ENCODE results near the gene MIA3.
"Not testable (repeated sequence)": the region's sequence is repeated elsewhere in the genome, so short reads cannot be mapped to it uniquely, and the experiment has no call there.

MIA3 gene

GRCh38 chr1:222592171-222592570 lies 25.7 kb upstream of the MIA3 start:
- H3K4me3 ChIP-seq (ENCODE audit: extremely low read depth, insufficient read depth, low read length, poor library complexity, severe bottlenecking) = no peak overlapping the region

GRCh38 chr1:222594789-222595188 lies 23.1 kb upstream of the MIA3 start:
- no CpG with 5 or more reads among the region's 3 CpGs for WGBS, 2 experiments (ENCODE audit: insufficient coverage in 2 of 2)
- Histone ChIP-seq H3K36me3 (ENCODE audit: control insufficient read depth, insufficient read depth, low read length) (no peaks in the 10 kb centered on the region), H3K9me3 (ENCODE audit: control insufficient read depth, low read length) (no peaks in the 10 kb centered on the region), H3K4me3 (ENCODE audit: extremely low read depth, insufficient read depth, low read length, poor library complexity, severe bottlenecking) (no peak overlapping the region), H3K27ac (ENCODE audit: low read depth, low read length, severe bottlenecking) (no peak overlapping the region), H3K4me1 (ENCODE audit: control insufficient read depth, insufficient read depth, low read length, poor library complexity, severe bottlenecking) (no peaks in the 10 kb centered on the region)

More at GRCh38 chr1:222592171-222592570, 25.7 kb upstream of the MIA3 start:
- H3K4me1 ChIP-seq (ENCODE audit: control insufficient read depth, insufficient read depth, low read length, poor library complexity, severe bottlenecking) = no peaks in the 10 kb centered on the region
- H3K36me3 ChIP-seq (ENCODE audit: control insufficient read depth, insufficient read depth, low read length) = peaks cover 11% of the 10 kb centered on the region
- H3K27ac ChIP-seq (ENCODE audit: low read depth, low read length, severe bottlenecking) = no peak overlapping the region
- H3K9me3 ChIP-seq (ENCODE audit: control insufficient read depth, low read length) = no peaks in the 10 kb centered on the region
- WGBS, 2 experiments (ENCODE audit: insufficient coverage in 2 of 2) = 76 to 100% methylated on average over 3 of the region's 3 CpGs

GRCh38 chr1:222596696-222597095 lies 21.2 kb upstream of the MIA3 start:
- H3K9me3 ChIP-seq (ENCODE audit: control insufficient read depth, low read length) = no peaks in the 10 kb centered on the region
- no peak overlapping the region for H3K4me3 ChIP-seq (ENCODE audit: extremely low read depth, insufficient read depth, low read length, poor library complexity, severe bottlenecking)
- no peak overlapping the region for H3K27ac ChIP-seq (ENCODE audit: low read depth, low read length, severe bottlenecking)
- H3K36me3 ChIP-seq (ENCODE audit: control insufficient read depth, insufficient read depth, low read length) = no peaks in the 10 kb centered on the region
- no peaks in the 10 kb centered on the region for H3K4me1 ChIP-seq (ENCODE audit: control insufficient read depth, insufficient read depth, low read length, poor library complexity, severe bottlenecking)
- WGBS, 2 experiments (ENCODE audit: insufficient coverage in 2 of 2) = 86 to 97% methylated on average over 4 of the region's 4 CpGs

GRCh38 chr1:222600281-222600680 lies 17.6 kb upstream of the MIA3 start:
- no CpG with 5 or more reads among the region's 1 CpG for WGBS, 2 experiments (ENCODE audit: insufficient coverage in 2 of 2)
- no peak overlapping the region for H3K4me3 ChIP-seq (ENCODE audit: extremely low read depth, insufficient read depth, low read length, poor library complexity, severe bottlenecking)
- no peaks in the 10 kb centered on the region for H3K36me3 ChIP-seq (ENCODE audit: control insufficient read depth, insufficient read depth, low read length)
- no peaks in the 10 kb centered on the region for H3K4me1 ChIP-seq (ENCODE audit: control insufficient read depth, insufficient read depth, low read length, poor library complexity, severe bottlenecking)
- no peak overlapping the region for H3K27ac ChIP-seq (ENCODE audit: low read depth, low read length, severe bottlenecking)
- H3K9me3 ChIP-seq (ENCODE audit: control insufficient read depth, low read length) = no peaks in the 10 kb centered on the region

GRCh38 chr1:222601257-222601656 lies 16.6 kb upstream of the MIA3 start:
- Histone ChIP-seq H3K27ac (ENCODE audit: low read depth, low read length, severe bottlenecking) (no peak overlapping the region), H3K9me3 (ENCODE audit: control insufficient read depth, low read length) (no peaks in the 10 kb centered on the region), H3K36me3 (ENCODE audit: control insufficient read depth, insufficient read depth, low read length) (no peaks in the 10 kb centered on the region), H3K4me3 (ENCODE audit: extremely low read depth, insufficient read depth, low read length, poor library complexity, severe bottlenecking) (no peak overlapping the region), H3K4me1 (ENCODE audit: control insufficient read depth, insufficient read depth, low read length, poor library complexity, severe bottlenecking) (no peaks in the 10 kb centered on the region)
- WGBS, 2 experiments (ENCODE audit: insufficient coverage in 2 of 2) = 92% methylated on average over 2 of the region's 3 CpGs; no CpG with 5 or more reads in 1 of the 2 experiments

- no peak overlapping the region for H3K4me3 ChIP-seq (ENCODE audit: extremely low read depth, insufficient read depth, low read length, poor library complexity, severe bottlenecking)
- no peaks in the 10 kb centered on the region for H3K4me1 ChIP-seq (ENCODE audit: control insufficient read depth, insufficient read depth, low read length, poor library complexity, severe bottlenecking)
- H3K36me3 ChIP-seq (ENCODE audit: control insufficient read depth, insufficient read depth, low read length) = no peaks in the 10 kb centered on the region
- 71 to 100% methylated on average over 1 of the region's 1 CpG for WGBS, 2 experiments (ENCODE audit: insufficient coverage in 2 of 2)
- H3K27ac ChIP-seq (ENCODE audit: low read depth, low read length, severe bottlenecking) = no peak overlapping the region
- no peaks in the 10 kb centered on the region for H3K9me3 ChIP-seq (ENCODE audit: control insufficient read depth, low read length)
These were observed 11.1 kb upstream of the MIA3 start for GRCh38 chr1:222606757-222607156.

- H3K4me1 ChIP-seq (ENCODE audit: control insufficient read depth, insufficient read depth, low read length, poor library complexity, severe bottlenecking); H3K36me3 ChIP-seq (ENCODE audit: control insufficient read depth, insufficient read depth, low read length); H3K9me3 ChIP-seq (ENCODE audit: control insufficient read depth, low read length); H3K27ac ChIP-seq (ENCODE audit: low read depth, low read length, severe bottlenecking); H3K4me3 ChIP-seq (ENCODE audit: extremely low read depth, insufficient read depth, low read length, poor library complexity, severe bottlenecking): not testable (repeated sequence)
- no CpG with 5 or more reads among the region's 1 CpG for WGBS, 2 experiments (ENCODE audit: insufficient coverage in 2 of 2)
These were observed 8.8 kb upstream of the MIA3 start for GRCh38 chr1:222609111-222609510.

GRCh38 chr1:222610728-222611127 lies 7.2 kb upstream of the MIA3 start:
- no peaks in the 10 kb centered on the region for H3K4me1 ChIP-seq (ENCODE audit: control insufficient read depth, insufficient read depth, low read length, poor library complexity, severe bottlenecking)
- H3K36me3 ChIP-seq (ENCODE audit: control insufficient read depth, insufficient read depth, low read length) = no peaks in the 10 kb centered on the region
- H3K9me3 ChIP-seq (ENCODE audit: control insufficient read depth, low read length) = no peaks in the 10 kb centered on the region
- no peak overlapping the region for H3K27ac ChIP-seq (ENCODE audit: low read depth, low read length, severe bottlenecking)
- no peak overlapping the region for H3K4me3 ChIP-seq (ENCODE audit: extremely low read depth, insufficient read depth, low read length, poor library complexity, severe bottlenecking)
- no CpG with 5 or more reads among the region's 2 CpGs for WGBS, 2 experiments (ENCODE audit: insufficient coverage in 2 of 2)

- WGBS, 2 experiments (ENCODE audit: insufficient coverage in 2 of 2) = 78 to 90% methylated on average over 1 of the region's 1 CpG
These were observed 4.3 kb upstream of the MIA3 start for GRCh38 chr1:222613627-222614026.

GRCh38 chr1:222616525-222616924 lies 1.4 kb upstream of the MIA3 start:
- Histone ChIP-seq H3K4me3 (ENCODE audit: extremely low read depth, insufficient read depth, low read length, poor library complexity, severe bottlenecking) (no peak overlapping the region), H3K27ac (ENCODE audit: low read depth, low read length, severe bottlenecking) (no peak overlapping the region), H3K36me3 (ENCODE audit: control insufficient read depth, insufficient read depth, low read length) (peaks cover 7% of the 10 kb centered on the region), H3K4me1 (ENCODE audit: control insufficient read depth, insufficient read depth, low read length, poor library complexity, severe bottlenecking) (peaks cover 11% of the 10 kb centered on the region), H3K9me3 (ENCODE audit: control insufficient read depth, low read length) (no peaks in the 10 kb centered on the region)
- 75 to 86% methylated on average over 1 of the region's 5 CpGs for WGBS, 2 experiments (ENCODE audit: insufficient coverage in 2 of 2)

More at GRCh38 chr1:222613627-222614026, 4.3 kb upstream of the MIA3 start:
- Histone ChIP-seq H3K4me3 (ENCODE audit: extremely low read depth, insufficient read depth, low read length, poor library complexity, severe bottlenecking) (no peak overlapping the region), H3K4me1 (ENCODE audit: control insufficient read depth, insufficient read depth, low read length, poor library complexity, severe bottlenecking) (no peaks in the 10 kb centered on the region), H3K36me3 (ENCODE audit: control insufficient read depth, insufficient read depth, low read length) (no peaks in the 10 kb centered on the region), H3K9me3 (ENCODE audit: control insufficient read depth, low read length) (no peaks in the 10 kb centered on the region), H3K27ac (ENCODE audit: low read depth, low read length, severe bottlenecking) (no peak overlapping the region)

GRCh38 chr1:222617367-222617951 lies 438 bp upstream of the MIA3 start:
- Histone ChIP-seq H3K27ac (ENCODE audit: low read depth, low read length, severe bottlenecking) (peak overlapping the region; percentile 67), H3K4me3 (ENCODE audit: extremely low read depth, insufficient read depth, low read length, poor library complexity, severe bottlenecking) (peak overlapping the region; percentile 37), H3K9me3 (ENCODE audit: control insufficient read depth, low read length) (no peaks in the 10 kb centered on the region), H3K36me3 (ENCODE audit: control insufficient read depth, insufficient read depth, low read length) (peaks cover 13% of the 10 kb centered on the region), H3K4me1 (ENCODE audit: control insufficient read depth, insufficient read depth, low read length, poor library complexity, severe bottlenecking) (peaks cover 11% of the 10 kb centered on the region)
- 0 to 9% methylated on average over 4 to 21 of the region's 37 CpGs for WGBS, 2 experiments (ENCODE audit: insufficient coverage in 2 of 2)

All from mesodermal cell (in vitro differentiated cells).